GM12892 (cell line): ENCODE measurements around the gene SLC39A11.

ENCODE experiments used
- POLR2A ChIP-seq: IDR thresholded peaks from 2 replicates; pipeline ENCODE4 v1.6.1; 2011; ENCODE audit warnings: low read depth, low read length, control low read depth
- POLR2AphosphoS5 ChIP-seq: IDR thresholded peaks from 2 replicates; pipeline ENCODE4 v1.6.1; 2011; ENCODE audit warnings: low read depth, low read length, control low read depth

- TF ChIP-seq POLR2AphosphoS5 (no peak), POLR2A (no peak)
Observed at GRCh38 chr17:72924196-72924595, 168.3 kb downstream of the SLC39A11 start.
